Activated CD8-positive, alpha-beta memory T cell treated with anti-CD3 and anti-CD28 coated beads, Interleukin-2, amount 50 U/mL, for 24 hours (primary cell): ENCODE results near the gene MACROD2.

Source experiments
- DNase-seq: peaks from one replicate; pipeline ENCODE4 v3.0.0-alpha.2; 2020; ENCODE audit errors: extremely low read depth

The MACROD2 gene

DNA sequence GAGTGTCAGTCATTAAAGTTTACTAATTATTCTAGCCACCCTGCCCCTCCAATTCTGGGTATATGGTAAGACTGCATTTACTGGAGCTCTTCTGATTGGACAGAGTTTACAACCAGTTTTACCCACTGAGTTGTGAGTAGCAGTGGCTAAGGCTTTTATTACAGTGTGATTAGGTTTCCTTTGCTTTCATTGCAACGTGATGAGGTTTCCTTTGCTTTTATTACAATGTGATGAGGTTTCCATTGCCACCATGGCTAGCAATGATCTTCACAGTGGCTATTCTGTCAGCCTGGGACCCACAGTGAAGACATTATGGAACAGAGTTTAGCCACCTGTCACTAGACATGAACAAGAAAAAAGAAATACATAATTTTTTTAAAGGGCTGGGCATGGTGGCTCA lies 1052.3 kb downstream of the MACROD2 start:
- no peak for DNase-seq

DNA sequence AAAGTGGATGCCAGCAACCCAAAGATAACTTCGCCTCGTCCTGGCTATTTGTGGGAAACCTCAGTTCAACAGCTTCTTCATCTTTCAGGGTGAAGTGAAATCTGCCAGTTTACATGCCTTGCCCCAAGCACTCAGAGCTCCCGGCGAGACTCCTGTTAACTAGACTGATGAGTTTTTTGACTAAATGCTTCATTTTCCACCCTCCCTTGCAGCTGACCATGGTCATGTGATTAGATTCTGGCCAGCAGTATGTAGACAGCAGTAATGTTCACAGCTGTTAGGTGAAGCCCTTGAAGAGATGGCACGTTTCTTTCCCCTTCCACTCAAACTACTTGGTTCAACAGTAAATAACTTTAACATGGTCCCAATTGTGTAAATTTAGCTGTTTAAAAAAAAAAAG lies 1060.9 kb downstream of the MACROD2 start:
- DNase-seq: no peak

DNA sequence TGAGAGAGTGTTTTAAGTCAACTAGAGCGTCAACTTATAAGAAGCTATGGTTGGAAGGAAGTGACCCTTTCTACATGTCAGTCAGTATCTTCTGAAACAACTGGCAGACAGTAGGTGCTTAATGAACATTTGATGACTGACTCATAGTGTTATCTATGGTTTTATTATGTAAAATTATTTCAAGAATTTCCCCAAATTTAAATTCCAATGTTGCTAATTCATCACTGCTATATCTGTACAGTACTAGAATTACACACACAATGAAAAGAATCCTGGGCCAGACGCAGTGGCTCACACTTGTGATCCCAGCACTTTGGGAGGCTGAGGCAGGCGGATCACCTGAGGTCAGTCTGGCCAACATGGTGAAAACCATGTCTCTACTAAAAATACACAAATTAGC lies 1063.5 kb downstream of the MACROD2 start:
- no peak for DNase-seq

DNA sequence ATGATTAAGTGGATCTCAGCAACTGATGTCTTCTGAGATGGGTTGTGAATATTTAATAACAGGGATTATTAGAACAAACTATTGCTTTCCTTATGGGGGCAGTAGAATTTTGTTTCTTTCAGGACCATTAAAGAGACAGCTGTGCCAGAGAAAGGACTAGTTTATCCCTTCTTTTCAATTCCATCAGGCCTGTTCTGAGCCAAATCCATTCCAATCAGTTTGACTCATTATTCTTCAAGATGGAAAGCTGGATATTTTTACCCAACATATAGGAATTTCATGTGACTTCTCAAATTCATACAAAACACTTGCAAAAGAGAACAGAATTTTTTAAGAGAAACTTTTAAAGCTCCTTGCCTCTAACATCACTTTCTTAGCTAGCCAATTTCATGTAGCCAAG lies 1064.1 kb downstream of the MACROD2 start:
- DNase-seq: no peak

DNA sequence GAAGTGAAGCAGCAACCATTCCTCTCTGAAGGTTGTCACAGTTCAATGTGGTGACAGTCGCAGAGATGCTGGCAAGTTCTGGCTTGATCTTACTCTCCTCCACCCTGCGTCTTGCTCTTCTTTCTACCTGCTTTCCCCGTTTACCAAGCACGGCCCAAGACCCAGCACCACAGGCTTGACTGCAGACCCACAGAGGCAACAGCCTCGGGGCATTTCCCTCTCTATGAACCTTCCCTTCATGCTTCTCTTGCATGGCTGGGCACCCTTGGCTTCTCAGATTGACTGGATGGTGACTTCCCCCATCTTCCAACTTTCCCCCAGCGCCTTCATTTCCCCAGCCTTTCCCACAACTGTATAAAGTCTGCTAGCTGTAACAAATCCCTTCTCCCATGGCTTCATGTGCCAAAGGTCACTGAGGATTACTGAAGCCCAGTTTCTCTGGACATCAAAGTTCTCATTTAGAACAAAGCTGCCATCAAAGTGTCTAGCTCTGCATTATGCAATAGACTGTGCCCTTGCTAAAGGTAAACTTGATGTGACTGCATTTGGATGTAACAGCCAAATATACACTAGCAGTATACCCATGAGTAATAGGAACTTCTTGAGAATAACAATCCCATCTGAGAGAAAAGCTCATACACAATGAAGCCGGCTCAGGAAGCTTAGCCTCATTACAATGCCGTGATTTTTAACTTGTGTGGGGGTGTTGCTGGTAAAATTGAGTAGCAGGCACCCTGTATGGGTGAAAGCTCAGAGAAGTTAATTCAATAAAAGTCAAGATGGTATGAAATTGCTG lies 1065.1 kb downstream of the MACROD2 start:
- DNase-seq: no peak

DNA sequence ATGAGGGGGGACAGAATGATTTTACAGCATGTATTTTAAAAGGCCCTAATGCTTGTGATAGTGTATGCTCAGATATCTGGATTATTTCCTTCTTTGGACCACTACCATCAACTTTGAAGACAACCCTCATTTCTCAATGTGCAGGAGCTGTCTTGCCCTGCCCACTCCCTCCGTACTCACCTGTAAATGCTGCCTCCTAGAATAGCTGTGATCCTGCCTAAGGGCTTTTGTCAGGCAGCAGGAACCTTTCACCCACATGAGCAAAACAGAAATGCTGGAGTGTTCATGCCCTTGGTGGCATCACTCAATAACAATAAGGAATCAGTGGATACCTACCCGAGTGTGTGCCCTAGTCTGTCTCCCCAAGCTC lies 1065.7 kb downstream of the MACROD2 start:
- DNase-seq: no peak

DNA sequence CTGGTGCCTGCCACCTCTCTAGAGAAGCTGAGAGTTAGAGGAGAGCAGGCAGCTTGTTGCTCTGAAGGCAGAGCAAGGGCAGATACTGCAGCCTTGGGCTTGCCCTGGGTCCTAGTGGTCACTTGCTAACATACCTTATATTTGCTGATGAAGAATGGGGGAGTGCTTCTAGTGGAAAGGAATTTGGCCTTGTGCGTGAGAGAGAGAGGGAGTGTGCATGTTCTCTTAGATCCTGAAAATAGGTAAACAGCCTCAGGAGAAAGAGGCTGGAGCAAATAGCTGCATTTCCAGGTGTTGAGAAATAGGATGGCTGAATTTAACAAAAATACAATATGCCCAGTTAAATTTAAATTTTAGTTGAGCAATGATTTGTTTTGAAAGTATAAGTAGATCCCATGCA lies 1066.6 kb downstream of the MACROD2 start:
- DNase-seq: no peak

DNA sequence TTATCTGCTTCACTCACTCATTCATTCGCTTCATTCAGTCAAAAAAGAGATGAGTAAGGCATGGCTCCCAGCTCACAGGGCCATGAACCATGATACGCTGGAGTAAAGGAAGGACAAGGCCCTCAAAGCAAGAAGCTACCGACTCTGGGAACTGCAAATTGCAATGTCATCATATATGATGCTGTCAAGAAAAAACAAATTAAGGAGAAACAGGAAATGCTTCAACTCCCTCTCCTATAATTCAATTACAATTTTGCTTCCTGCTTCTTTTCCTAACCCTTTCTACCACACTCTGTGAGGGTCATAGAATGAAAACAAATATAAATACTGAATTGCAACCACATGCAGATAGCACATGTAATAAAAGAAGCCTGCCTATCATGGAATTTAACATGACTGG lies 1067.8 kb downstream of the MACROD2 start:
- DNase-seq: no peak

DNA sequence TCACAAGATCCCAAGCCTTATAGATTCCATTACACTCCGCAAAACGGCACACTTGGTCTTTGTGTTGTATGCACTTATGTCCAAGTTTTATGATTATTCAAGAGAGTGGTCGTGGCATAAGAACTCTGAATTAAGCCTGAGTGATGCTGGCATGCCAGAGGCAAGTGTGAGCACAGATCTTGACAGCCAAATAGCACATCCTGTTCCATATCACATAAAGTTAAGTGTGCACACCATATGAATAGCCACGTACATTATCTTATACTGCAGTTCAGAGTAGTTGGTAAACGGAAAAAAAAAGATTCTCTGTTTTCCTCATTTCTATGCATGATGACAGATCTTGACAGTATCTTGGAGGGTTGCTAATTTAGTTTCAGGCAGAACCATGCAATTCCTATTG lies 1069.4 kb downstream of the MACROD2 start:
- no peak for DNase-seq

DNA sequence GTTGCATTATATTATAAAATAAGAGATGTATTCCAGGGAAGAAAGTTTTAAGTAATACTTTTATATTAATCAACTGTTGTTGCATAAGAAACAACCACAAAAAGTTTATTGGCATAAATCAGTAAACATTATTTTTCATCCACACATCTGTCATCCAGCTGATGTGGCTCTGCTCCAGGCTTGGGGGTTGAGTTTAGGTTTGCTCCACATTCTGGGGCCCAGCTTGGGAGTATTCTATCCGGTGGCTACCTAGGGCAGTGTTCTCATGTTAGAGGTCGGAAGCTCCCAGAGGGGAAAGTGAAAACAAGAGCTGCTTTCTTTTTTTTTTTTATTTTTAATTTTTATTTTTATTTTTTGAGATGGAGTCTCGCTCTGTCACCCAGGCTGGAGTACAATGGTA lies 1070.5 kb downstream of the MACROD2 start:
- no peak for DNase-seq

DNA sequence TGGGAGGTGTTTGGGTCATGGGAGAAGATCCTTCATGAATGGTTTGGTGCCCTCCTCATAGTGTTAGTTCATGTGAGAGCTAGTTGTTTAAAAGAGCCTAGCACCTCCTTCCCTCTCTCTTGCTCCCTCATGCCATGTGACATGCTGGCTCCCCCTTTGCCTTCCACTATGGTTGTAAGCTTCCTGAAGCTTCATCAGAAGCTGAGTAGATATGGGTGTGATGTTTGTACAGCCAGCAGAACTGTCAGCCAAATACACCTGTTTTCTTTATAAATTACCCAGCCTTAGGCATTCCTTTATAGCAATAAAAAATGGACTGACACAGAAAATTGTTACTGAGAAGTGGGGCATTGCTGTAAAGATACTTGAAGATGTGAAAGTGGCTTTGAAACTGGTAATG lies 1073.2 kb downstream of the MACROD2 start:
- DNase-seq: no peak

DNA sequence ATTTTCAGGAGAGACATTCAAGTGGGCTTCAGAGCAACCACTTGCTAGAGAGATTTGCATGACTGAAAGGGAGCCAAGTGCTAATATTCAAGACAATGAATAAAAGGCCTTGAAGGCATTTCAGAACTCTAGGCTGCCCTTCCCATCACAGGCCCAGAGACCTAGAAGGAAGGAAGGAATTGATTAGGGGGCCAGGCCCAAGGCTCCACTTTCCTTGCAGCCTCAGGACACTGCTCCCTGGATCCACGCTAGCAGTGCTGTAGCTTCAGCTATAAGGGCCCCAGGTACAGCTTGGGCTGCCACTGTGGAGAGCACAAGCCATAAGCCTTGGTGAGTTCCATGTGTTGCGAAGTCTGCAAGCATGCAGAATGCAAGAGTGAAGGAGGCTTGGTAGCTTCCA lies 1074.0 kb downstream of the MACROD2 start:
- no peak for DNase-seq

DNA sequence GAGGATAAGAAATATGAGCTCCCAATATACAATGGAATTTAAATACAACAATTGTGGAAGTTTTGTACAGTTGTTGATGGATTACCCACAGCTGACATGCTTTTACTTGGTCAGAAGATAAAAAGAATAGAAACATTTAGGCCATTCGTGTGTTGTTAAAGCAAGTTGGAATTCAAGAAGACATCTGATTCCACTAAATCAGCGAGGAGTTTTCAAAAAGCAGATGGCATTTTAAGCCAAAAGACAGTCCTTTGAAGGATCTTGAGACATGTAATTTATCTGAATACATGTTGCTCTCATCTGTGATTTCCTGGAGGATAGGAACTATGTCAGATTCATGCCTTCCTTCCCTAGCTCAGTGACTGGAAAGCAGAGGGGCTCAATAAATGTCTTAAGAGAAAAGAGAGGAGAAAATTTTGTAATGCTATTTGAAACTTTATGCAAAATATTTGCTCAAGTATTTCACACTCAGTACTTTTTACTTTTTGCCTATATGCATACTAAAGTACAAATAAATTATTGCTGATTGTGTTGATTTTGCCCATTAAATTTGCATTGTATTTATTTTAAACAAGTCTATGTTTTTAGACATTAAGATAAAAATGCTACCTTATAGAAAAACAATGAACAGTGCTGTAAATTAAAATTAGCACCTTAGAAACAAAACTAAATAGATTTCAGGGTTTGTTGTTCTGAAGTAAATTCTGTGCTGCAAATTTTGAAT lies 1075.9 kb downstream of the MACROD2 start:
- no peak for DNase-seq

DNA sequence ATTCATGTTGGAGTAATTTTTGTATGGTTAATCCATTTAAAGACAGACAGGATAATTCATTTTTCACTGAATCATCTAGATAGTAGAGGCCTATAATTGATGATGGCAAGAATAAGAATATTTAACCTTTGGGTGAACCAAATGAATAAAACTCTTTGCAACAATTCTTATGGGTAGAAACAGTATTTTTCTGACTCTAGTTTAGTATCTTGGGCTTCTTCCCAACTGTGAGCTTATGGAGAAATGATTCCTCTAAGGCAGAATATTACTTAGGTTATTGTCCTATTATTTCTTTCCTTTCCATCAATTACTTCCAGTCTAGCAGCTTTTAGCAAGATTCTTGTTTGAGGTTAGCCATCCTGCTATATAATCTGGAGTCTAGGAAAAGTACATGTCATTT lies 1077.0 kb downstream of the MACROD2 start:
- DNase-seq: no peak

DNA sequence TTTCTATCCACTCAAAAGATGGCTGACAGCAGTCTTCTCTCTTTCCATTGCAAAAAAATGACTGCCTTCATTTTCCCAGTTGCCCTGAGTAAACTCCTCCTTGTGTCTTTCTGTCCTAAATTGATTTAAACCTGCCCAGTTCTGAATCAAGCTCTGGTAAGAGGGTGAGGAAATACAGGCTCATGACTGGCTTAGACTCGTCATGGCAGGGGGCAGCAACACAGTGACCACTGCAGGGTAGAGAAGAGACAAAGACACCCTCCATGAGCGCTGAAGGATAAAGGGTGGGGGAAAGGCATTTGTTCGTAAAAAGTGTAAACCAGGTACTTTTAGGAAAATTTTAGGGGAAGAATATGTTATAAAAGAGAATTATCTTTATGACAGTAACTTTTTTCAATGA lies 1080.3 kb downstream of the MACROD2 start:
- DNase-seq: no peak

DNA sequence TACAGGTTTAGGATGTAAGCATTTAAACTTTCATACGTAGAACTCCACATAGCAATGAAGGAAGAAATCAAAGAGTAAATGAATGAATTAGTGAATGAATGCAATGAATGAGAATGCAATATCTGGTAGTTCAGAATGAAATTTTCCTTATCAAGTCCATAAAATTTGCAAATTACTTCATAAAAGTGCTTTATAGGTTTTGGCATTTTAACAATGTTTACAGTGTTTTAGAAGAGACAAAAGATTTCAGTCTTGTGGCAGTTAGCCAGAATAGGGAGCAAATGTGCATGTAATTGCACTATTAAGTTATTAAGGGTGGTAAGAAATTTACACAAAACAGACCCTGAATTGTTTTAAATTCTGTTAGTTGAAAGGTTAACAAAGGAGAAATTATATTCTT lies 1081.5 kb downstream of the MACROD2 start:
- DNase-seq: no peak

DNA sequence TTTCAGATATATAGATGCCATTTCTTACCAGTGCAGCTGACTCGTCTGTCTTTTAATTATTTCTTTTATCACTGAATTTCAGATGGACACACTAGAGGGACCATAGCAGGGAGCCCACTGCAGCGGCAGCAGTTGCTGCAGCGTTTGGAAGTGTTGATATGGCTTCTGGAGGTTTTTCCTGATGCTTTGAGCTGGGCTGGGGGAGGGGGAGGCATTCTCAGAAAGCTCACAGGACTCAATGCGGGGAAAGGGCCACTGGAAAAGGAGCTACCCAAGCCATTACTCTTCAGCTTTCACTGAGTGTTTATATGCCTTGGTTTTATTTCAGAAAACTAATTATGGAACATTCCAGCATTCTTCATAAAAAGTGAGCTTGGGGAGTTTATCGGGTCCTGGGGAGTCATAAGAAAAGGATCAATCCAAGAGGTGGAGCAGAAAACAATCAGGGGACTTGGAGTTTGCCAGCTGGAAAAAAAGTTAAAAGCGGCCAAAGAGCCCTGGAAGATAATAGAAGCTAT lies 1082.5 kb downstream of the MACROD2 start:
- DNase-seq: no peak

DNA sequence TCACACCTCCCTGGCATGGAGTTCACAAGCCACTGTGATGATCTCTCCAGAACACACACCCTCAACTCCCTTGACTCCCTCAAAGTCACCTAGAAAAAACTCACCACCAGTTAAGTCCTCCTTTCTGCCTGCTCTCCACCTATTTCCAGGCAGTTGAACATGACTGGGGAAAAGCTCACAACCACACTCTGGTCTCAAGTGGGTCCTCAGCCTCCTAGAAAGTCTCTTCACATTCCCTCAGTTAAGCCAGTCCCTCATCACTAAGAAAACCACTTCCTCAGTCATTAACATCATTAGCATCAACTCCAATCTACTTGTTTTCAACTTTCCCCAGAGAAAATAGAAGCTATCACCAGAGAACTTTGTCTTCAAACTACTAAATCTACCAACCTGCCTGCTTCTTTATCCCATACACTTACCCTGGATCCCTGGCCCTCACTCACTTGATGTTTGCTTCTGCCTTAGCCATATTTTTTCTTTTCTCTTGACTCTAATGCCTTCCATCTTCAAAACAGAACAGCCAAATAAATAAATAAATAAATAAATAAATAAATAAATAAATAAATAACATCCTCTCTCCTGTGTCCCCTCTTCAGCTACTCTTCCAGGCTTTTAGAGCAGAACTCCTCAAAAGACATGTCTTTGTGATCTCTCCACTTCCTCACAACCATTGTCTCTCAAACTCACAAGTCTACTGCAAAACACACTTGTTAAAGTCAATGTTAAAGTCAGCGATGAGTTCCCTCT lies 1084.5 kb downstream of the MACROD2 start:
- DNase-seq: no peak

DNA sequence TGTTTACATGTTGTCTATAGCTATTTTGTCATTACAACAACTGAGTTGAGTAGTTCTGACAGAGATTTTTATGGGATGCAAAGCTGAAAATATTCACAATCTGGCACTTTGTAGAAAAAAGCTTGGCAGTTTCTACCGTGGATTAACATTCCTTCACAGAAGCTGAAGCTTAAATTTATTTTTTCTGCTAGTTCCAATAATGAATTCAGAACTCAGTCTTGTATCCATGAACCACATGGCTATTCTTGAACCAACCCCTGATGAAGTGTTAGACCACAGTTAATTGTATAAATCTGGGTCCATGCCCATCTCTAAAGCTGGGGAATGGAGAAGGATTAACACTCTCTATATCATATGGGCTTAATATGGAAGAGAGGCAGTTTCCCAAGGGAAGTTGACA lies 1085.9 kb downstream of the MACROD2 start:
- DNase-seq: no peak

DNA sequence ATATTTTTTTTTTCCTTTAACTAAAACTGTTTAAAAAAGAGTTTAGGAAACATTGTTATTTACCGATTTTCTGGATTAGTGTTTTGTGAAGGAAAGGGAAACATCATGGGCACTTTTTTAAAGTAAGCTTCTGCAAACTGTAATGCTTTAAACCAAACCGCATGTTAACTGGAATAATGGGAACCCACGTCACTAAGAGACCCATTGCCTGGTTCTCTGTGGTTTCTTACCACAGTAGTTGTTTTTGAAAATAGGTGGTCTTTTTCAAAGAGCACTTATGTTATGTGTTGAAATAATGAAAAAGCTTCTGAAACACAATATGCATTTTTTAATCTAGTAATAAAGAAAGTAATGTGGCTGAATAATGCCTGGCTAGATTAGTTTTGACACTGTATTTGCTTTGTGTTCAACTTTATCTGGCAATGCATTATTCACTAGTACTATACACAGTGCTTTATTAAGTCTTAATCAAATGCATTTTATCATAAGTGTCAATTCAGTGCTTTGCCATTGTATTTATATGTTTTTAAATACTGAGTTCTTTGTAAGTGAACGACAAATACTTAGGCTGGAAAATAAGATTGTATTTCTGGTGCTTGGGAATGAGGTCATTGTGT lies 1096.2 kb downstream of the MACROD2 start:
- no peak for DNase-seq

DNA sequence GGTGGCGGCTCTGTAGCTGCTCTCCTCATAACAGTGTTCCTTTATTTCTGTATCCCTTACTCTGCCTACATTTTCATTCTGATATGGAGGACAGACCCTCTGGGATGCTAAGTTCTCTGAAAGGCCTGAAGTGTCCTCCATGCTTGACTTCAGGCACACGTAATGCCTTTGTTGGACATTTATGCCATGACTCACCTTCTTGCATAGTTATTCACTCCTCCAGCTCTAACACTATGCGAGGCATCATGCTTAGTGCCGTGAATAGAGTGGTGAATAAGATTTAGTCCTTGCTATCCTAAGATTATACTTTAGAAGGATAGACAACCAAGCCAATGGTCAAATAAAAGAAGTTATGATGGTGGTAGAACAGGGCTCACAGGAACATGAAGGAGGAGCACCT lies 1103.0 kb downstream of the MACROD2 start:
- no peak for DNase-seq

DNA sequence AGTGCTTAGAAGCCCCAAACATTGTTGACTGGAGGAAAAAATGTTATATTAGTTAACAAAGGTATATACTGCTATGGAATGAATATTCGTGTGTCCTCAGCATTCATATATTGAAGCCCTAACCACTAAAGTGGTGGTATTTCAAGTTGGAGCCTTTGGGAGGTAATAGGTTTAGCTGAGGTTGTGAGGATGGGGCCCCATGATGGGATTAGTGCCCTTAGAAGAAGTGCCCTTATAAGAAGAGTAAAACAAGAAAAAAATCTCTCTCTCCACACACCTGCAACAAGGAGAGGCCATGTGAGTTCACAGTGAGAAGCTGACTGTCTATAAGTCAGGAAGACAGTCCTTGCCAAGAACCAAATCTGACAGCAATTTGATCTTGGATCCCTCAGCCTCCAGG lies 1103.8 kb downstream of the MACROD2 start:
- DNase-seq: no peak
